Heart right ventricle (tissue), 16 donors: ENCODE data around the gene HRH1. TPM values are rescaled to one million over a fixed set of nuclear protein-coding genes. Genes with fewer than 3 reads are reported as not detected.

Experiments
- ATAC-seq, 8 donors: fragments of 200-7000 bp; cut with Tn5 transposase; one replicate each; pipeline ENCODE4 v1.9.1; 2020; ENCODE audit warnings: mild to moderate bottlenecking in 8 of 8, moderate library complexity in 8 of 8, moderate number of reproducible peaks in 1 of 8
- DNase-seq, 2 donors: peaks; one replicate each; pipeline ENCODE4 v3.0.0-alpha.2; 2020
- H3K27ac ChIP-seq, 10 donors: fragments of 200-600 bp; sonication (generic) in 2 of 10; one replicate each; pipeline versions ENCODE4 v1.5.0 to v1.8.0; 2020 to 2022; ENCODE audit warnings: mild to moderate bottlenecking in 3 of 10
- H3K27me3 ChIP-seq, 7 donors: fragments of 200-600 bp; one replicate each; pipeline ENCODE4 v1.8.0; 2021 to 2022; ENCODE audit warnings: mild to moderate bottlenecking in 2 of 7
- H3K36me3 ChIP-seq, 9 donors: fragments of 200-600 bp; sonication (generic) in 1 of 9; one replicate each; pipeline versions ENCODE4 v1.5.0 to v1.8.0; 2020 to 2022; ENCODE audit warnings: mild to moderate bottlenecking in 2 of 9
- H3K4me1 ChIP-seq, 9 donors: fragments of 200-600 bp; sonication (generic) in 1 of 9; one replicate each; pipeline versions ENCODE4 v1.5.0 to v1.8.0; 2020 to 2022; ENCODE audit warnings: mild to moderate bottlenecking in 4 of 9
- H3K4me3 ChIP-seq, 10 donors: fragments of 200-600 bp; sonication (generic) in 2 of 10; one replicate each; pipeline versions ENCODE4 v1.5.0 to v1.8.0; 2020 to 2022; ENCODE audit warnings: mild to moderate bottlenecking in 7 of 10, moderate library complexity in 2 of 10
- H3K9me3 ChIP-seq, 11 donors: fragments of 200-600 bp in 10 of 11; sonication (generic) in 2 of 11; one replicate each; pipeline versions ENCODE4 v1.5.0 to v1.8.0; 2013 to 2022; ENCODE audit warnings: mild to moderate bottlenecking in 2 of 11, control low read depth in 1 of 11, moderate library complexity in 1 of 11
- CTCF ChIP-seq, 9 donors: fragments of 200-600 bp; sonication (generic) in 2 of 9; IDR thresholded peaks; one replicate each; pipeline versions ENCODE4 v1.5.0 to v1.8.0; 2021 to 2022; ENCODE audit warnings: antibody characterized with exemption in 9 of 9, mild to moderate bottlenecking in 5 of 9, moderate library complexity in 1 of 9
- WGBS, 2 donors: extraction: QIAGEN DNeasy Blood & Tissue Kit; methylation state at CpG; one replicate each; pipeline ENCODE4 v1.1.7; 2013; ENCODE audit warnings: inconsistent platforms in 1 of 2; 5-methylcytosine and 5-hydroxymethylcytosine counted together
- intact Hi-C, 10 donors: fragments of 100-400 bp; cut with DNase I; formaldehyde crosslinking; loops; one replicate each; pipeline versions ENCODE4 v1.11.1 to v1.14.2; 2022
- polyA plus RNA-seq, 2 donors: library from polyadenylated mRNA; stranded (reverse); fragments of 200-250 nt; gene quantifications; one replicate each; pipeline ENCODE4 v1.2.3, GENCODE V29; 2013
- total RNA-seq, 10 donors: library from RNA; stranded (reverse); fragmentation: NEBNext Ultra II Directional in 3 of 10; extraction: Animal tissue kit (Norgen Biotek cat#: 25700) in 3 of 10; gene quantifications; one replicate each; pipeline versions ENCODE4 v1.2.1 to v1.2.4, GENCODE V29; 2021 to 2023
- donor health status: Arrhythmogenic right ventricular cardiomyopathy.
- donor health status: ischemic (EF 13 %, LVEDD 7.1; RV severe dilation, severe dysfunction).
- donor health status: healthy with polysubstance abuse.
- donor health status: DM: no; HTN: yes; CAD: no.
- donor health status: DM: no; HTN: no; CAD: no.
- donor health status: ischemic (EF 25% LVEDD 6.9; RV normal size, moderate dysfunction).
- donor health status: ischemic (EF 25% LVEDD 5.7; RV mildly dilated, moderate dysfunction).
- donor health status: healthy.
- donor health status: DM: yes; HTN: yes; CAD: no.
- donor health status: Ischemic cardiomyopathy.
- donor health status: ischemic (EF 35%, LVEDD 5.7; RV mildly dilated, moderate dysfunction).
- donor health status: nonischemic (EF 11% LVEDD 7.7; RV severe dilation, severe dysfunction).
- donor health status: DM: yes; HTN: yes; CAD: no.
- donor health status: PGD.
- donor health status: ischemic (EF 29% LVEDD 5.4; RV normal size, mild dysfunction).
- donor health status: nonischemic (EF 23%, LVEDD 6.1; RV moderate dilation, normal function).

The HRH1 gene
- total and polyA plus RNA-seq, 12 donors: 0.57 to 3.1 (median 1.3) TPM

GRCh38 chr3:11198495-11198894, 44.2 kb downstream of the HRH1 start:
- Histone ChIP-seq H3K27me3 (peaks cover 0 to 6% (median 0%) of the 10 kb centered on the region in 7 donors), H3K4me3 (no peak overlapping the region), H3K27ac (no peak overlapping the region), H3K36me3 (no peaks in the 10 kb centered on the region), H3K9me3 (peaks cover 0 to 9% (median 0%) of the 10 kb centered on the region in 11 donors), H3K4me1 (peaks cover 0 to 58% (median 12%) of the 10 kb centered on the region in 9 donors)
- whole genome bisulfite sequencing, 2 donors: 77 to 83% methylated on average over 4 of the region's 4 CpGs
- intact Hi-C loops: no loop called here
- no peak for TF ChIP-seq CTCF (IDR thresholded peaks at IDR 0.05)
- no peak for DNase-seq
- ATAC-seq: no peak

- Histone ChIP-seq H3K4me3 (no peak overlapping the region), H3K27ac (peak overlapping the region in 2 of 10 donors; percentile 56 to 74), H3K9me3 (peaks cover 0 to 4% (median 0%) of the 10 kb centered on the region in 11 donors), H3K27me3 (peaks cover 0 to 6% (median 0%) of the 10 kb centered on the region in 7 donors), H3K4me1 (peaks cover 0 to 54% (median 12%) of the 10 kb centered on the region in 9 donors), H3K36me3 (no peaks in the 10 kb centered on the region)
- no peak for ATAC-seq
- TF ChIP-seq CTCF (IDR thresholded peaks at IDR 0.05): no peak
- WGBS, 2 donors: 80 to 88% methylated on average over 5 of the region's 5 CpGs
- DNase-seq: no peak
- intact Hi-C loops: loop anchor here in 3 of 10 donors (5.0 to 10.0 kb wide), 4 partner anchors 43 to 255 kb away; no protein-coding TSS in a partner anchor
These were observed 45.9 kb downstream of the HRH1 start for GRCh38 chr3:11199902-11200845.

- no peak for TF ChIP-seq CTCF (IDR thresholded peaks at IDR 0.05)
- Histone ChIP-seq H3K4me3 (no peak overlapping the region), H3K27me3 (peaks cover 0 to 6% (median 0%) of the 10 kb centered on the region in 7 donors), H3K4me1 (peaks cover 0 to 41% (median 12%) of the 10 kb centered on the region in 9 donors), H3K36me3 (peaks cover 0 to 7% (median 0%) of the 10 kb centered on the region in 9 donors), H3K9me3 (peaks cover 0 to 4% (median 0%) of the 10 kb centered on the region in 11 donors), H3K27ac (peak overlapping the region in 5 of 10 donors; percentile 2 to 74 (median 56))
- intact Hi-C loops: loop anchor here in 4 of 10 donors (1.0 to 10.0 kb wide), 5 partner anchors 44 to 257 kb away; no protein-coding TSS in a partner anchor
- DNase-seq (peak in 1 of 2 donors; percentile 14), ATAC-seq (peak; percentile 50 to 75 (median 69))
- 57 to 72% methylated on average over 7 of the region's 7 CpGs for WGBS, 2 donors
These were observed 47.1 kb downstream of the HRH1 start for GRCh38 chr3:11201251-11202019.

GRCh38 chr3:11203961-11204360, 49.7 kb downstream of the HRH1 start:
- H3K27ac ChIP-seq: no peak overlapping the region
- H3K27me3 ChIP-seq: peaks cover 0 to 6% (median 0%) of the 10 kb centered on the region in 7 donors
- TF ChIP-seq CTCF (IDR thresholded peaks at IDR 0.05): no peak
- intact Hi-C loops: loop anchor here in 4 of 10 donors (2.0 to 10.0 kb wide), 5 partner anchors 47 to 259 kb away; no protein-coding TSS in a partner anchor
- H3K9me3 ChIP-seq: peaks cover 0 to 4% (median 0%) of the 10 kb centered on the region in 11 donors
- 93 to 95% methylated on average over 2 of the region's 2 CpGs for WGBS, 2 donors
- no peak overlapping the region for H3K4me3 ChIP-seq
- H3K4me1 ChIP-seq: peaks cover 0 to 41% (median 12%) of the 10 kb centered on the region in 9 donors
- no peak for DNase-seq
- ATAC-seq: no peak
- H3K36me3 ChIP-seq: peaks cover 0 to 9% (median 0%) of the 10 kb centered on the region in 9 donors
